ENCODE results near the gene BIN1.

- no peak for TF ChIP-seq CTCF (IDR thresholded peaks at IDR 0.05)
- no peak for TF ChIP-seq EZH2 (IDR thresholded peaks at IDR 0.05)
- no peak for TF ChIP-seq EZH2phosphoT487 (IDR thresholded peaks at IDR 0.05)
Measured at GRCh38 chr2:127104881-127105655, 1.9 kb downstream of the BIN1 start.

All from neural progenitor cell (in vitro differentiated cells).